ENCODE measurements around the gene GGT6.

The GGT6 gene

DNA sequence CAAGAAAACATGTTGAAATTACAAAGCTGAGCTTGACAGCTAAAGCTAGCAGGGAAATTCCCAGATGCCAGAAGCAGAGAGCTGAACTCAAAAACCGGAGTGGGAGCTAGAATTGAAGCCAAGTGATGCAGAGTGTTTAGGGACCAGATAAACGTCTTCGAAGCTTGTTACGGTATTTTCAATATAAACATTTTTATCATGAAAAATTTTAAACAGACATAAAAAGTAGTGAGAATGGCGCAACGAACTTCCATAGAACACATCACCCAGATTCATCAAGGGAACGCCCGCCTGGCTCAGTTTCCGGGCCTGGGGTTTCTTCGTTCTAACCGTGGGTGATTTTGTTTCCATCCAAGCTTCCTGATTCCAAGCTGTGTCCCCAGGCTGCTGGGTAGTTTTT, 43.6 kb downstream of the GGT6 start:
- TF ChIP-seq CTCF (IDR thresholded peaks at IDR 0.05; ENCODE audit: extremely low read depth, missing control alignments) = no peak
- DNase-seq (ENCODE audit: low spot score) = no peak

DNA sequence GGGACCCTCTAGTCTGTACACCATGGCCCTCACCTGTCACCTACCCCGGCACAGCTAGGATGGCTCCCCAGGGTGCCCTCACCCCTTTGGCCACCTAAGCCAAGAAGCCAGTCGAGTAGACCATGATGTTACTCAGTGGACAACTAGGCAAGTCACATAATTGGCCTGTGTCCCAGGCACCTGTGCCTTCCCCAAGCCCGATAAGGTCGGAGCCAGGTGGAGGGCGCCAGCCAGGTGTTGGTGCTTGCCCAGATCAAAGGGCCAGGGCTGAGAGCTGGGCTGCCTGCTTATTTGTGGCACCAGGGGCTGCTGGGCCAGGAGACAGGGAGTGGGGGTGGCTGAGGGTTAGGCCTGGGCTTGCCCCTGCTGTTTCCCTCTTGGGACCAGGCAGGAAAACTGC, 44.9 kb downstream of the GGT6 start:
- DNase-seq (ENCODE audit: low spot score) = no peak
- TF ChIP-seq CTCF (IDR thresholded peaks at IDR 0.05; ENCODE audit: extremely low read depth, missing control alignments) = no peak

GRCh38 chr17:4514779-4515178, 45.6 kb downstream of the GGT6 start:
- TF ChIP-seq CTCF (IDR thresholded peaks at IDR 0.05; ENCODE audit: extremely low read depth, missing control alignments) = no peak
- DNase-seq (ENCODE audit: low spot score) = no peak

DNA sequence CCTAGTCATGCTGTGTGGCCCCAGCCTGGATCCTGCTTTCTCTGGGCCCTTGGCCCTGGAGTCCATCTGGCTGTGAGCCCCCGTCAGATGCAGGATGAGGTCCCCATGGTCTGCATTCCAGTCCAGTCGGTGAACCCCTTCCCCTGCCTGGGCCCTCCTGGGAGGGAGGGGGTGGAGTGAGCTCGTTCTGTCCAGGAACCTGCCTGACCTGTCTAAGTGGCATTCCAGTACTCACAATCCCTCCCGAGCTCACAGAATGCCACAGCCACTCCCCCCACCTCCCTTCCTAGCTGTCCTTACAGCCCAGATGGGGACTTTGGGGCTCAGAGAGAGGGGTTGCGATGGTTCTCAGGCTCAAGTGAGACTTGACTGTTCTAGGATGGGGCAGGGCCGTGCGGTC, 46.2 kb downstream of the GGT6 start:
- TF ChIP-seq CTCF (IDR thresholded peaks at IDR 0.05; ENCODE audit: extremely low read depth, missing control alignments) = no peak
- no peak for DNase-seq (ENCODE audit: low spot score)

- DNase-seq (ENCODE audit: low spot score) = no peak
- TF ChIP-seq CTCF (IDR thresholded peaks at IDR 0.05; ENCODE audit: extremely low read depth, missing control alignments) = no peak
These were observed 47.0 kb downstream of the GGT6 start for GRCh38 chr17:4513113-4514032.

DNA sequence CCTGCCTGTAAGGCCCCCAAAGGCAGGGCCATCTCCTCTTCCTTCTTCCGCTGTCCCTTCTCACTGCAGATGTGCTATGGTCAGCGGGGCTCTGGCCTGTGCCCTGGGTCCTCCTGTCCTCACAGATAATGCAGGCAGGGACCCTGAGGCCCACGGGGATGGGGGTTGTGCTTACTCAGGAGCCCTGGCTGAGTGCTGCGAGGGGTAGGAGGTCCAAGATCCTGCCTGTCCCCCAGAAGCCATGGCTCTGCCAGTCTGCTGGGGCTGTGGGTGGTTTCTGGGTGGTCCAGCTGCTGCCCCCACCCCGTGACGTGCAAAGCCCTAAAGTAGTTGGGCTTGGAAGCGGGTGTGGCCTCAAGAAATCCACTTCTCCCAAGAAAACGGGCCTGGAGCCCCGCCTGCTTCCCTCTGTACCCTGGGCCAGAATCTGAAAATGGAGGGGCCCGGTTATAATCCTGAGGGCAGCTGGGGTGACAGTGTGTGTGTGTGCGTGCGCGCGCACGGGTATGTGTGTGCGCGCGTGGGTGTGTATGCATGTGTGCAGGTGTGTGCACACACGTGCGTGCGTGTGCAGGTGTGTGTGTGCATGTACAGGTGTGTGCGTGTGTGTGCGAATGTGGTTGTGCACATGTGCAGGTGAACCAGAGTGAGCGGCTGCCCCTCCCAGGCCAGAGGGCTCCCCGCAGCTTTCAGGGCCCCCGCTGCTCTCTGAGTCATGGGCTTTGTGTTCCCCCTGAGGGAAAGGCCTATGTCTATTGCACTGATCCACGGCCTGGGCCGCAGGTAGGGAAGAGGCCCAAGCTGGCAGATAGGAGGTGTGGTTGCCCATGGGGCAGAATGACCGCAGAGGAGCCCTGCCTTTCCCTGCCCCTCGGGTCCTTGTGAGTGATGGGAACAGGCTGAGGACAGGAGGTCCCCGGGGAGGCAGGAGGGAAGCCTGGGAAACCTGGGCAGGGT, 47.9 kb downstream of the GGT6 start:
- no peak for DNase-seq (ENCODE audit: low spot score)
- no peak for TF ChIP-seq CTCF (IDR thresholded peaks at IDR 0.05; ENCODE audit: extremely low read depth, missing control alignments)

Data from GM20000 (cell line).